NOMO-1 treated with DMSO at 0.1 percent for 48 hours (cell line): ENCODE results near the gene HYPK.

ENCODE experiments used
- DNase-seq: peaks from one replicate; lab custom pipeline; 2025; ENCODE audit not compliant: unreplicated experiment; lab: John Stamatoyannopoulos, UW

The HYPK gene, protein sequence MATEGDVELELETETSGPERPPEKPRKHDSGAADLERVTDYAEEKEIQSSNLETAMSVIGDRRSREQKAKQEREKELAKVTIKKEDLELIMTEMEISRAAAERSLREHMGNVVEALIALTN

DNA sequence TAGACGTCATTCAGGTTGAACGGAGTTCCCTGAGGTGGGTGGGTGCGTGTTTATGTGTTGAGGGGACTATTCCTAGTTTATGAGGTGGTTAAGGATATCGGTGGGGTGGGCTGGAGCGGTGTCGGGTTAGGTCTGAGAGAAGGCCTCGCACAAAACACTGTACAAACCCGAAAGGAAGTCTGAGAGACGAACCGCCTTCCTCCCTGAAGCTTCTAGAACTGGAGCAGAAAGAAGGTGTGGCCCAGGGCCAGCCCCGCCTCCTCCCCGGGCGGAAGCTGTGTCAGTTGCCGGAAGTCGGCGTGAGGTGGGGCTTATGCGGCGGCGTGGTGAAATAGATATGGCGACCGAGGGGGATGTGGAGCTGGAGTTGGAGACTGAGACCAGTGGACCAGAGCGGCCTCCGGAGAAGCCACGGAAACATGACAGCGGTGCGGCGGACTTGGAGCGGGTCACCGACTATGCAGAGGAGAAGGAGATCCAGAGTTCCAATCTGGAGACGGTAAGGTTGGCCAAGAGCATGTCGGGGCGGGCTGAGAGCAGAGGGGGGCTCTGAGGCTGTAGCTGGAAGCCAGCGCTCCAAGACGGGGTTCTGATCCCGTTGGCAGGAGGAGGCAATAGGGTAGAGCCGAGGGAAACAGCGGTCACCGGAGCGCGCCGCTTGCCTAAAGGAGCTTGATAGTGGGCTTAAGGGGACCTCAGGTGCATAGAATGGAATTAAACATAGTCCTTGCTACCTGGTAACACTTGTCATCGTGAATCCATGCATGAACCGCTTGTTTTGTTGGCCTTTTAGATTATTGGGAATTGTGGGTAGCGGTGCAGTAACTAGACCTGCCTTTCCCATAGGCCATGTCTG, at the start of gene HYPK:
Gene HYPK (plus strand): TSS at position 314 of the 856 bp plus-strand sequence. CDS start 24 bp downstream, at position 338.
- DNase-seq, result peak; percentile 85

DNA sequence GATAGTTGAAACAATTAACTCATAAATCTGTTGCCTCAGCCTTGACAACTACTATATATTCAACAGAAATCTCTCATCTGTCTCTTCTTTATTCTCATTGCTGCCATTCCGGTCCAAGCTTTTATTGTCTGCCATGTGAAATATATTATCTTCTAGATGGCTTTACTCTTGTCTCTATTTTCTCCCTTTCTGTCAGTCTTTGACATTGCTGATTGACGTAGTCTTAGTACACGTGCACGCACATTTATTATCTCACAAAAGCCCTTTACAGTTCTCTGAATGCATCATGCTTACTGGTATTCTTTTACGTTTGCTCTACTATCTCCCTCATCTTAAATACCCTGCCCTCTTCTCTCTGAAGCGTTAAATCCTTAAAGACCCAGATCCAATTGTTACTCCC, 48.5 kb upstream of the HYPK start:
- DNase-seq, result no peak

DNA sequence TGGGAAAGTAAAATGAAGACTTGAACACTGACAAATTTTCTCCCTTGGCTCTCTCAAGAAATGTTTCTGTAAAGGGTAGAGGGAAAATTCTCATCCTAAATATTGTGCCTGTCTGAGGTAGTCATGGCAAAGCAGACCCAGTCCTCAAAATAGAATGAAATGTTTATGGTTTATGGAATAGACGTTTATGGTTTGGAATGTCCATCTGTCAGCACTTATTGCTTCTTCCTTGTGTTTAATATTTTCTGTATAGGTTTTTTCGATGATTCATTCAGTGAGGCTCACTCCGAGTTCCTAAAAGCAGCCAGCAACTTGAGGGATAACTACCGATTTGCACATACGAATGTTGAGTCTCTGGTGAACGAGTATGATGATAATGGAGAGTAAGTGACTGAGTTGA, 37.6 kb upstream of the HYPK start:
- DNase-seq, result no peak

DNA sequence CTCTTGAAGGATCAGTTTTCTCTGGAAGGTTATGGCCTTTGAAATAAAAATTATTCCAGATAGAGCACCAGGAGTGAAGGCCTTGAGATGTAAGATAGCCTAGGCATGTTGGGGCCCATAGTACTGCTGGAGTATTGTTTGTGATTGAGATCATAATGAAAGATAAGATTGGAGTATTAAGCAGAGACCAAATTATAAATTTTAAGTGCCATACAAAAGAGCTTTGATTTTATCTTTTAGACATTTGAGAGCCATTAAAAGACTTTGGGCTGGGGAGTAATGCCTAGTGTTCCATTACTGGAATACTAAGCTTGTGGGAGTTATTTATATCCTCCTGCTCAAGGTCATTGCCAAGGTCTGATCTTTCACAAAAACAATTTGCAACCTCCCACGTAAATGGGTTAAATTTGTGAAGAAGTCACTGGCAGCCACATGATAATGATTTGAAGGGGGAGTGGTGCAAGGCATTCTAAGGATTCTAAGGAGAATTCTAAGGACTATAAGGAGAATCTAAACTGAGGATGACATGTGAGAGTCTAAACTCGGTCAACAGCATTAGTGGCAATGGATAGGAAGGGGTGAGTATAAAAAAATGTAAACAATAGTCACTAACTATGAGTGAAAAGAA, 36.5 kb upstream of the HYPK start:
- no peak for DNase-seq

DNA sequence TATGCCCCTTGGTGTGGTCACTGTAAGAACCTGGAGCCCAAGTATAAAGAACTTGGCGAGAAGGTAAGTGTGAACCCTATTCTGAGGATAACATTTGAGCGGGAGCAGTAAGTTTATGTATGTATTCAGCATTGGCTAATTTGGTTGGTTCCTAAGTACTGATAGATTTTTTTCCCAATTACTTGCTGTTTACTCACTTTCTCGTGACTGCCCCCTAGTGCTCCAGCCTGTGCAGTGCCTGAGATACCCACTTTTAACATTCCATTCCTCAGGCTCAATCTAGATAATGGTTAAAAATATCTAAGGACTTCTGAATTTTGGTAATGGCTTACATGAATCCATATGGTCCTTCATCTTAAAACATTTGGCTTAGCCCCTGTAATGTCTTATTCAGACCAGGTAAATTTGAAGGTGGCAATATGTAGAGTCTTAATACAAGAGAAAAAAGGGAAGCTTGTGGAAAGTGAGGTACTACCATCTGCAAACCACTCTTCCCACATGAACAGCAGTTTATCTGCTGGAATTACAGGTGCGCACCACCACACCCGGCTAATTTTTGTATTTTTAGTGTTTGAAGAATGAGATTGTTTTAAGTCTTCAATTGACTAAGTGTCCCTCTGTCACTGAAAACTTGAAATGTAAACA, 30.7 kb upstream of the HYPK start:
- DNase-seq, result peak; percentile 59

DNA sequence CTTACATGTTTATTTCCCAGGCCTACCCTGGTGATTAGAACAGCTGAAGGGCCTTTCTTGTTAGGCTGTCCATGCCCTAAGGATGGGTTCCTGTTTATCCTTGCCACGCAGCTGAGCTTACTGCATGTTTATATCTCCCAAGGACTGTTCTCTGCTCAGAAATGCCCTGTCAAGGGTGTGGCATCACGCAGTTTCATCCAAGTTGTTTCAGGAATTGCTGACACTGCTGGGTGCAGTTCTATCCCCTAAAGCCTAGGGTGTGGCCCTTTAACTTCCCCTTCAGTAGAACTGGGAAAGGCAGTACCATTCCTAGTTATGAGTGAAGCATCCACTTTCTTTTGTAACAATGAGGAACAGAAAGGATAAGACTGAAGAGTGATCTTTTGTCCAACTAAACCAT, 28.6 kb upstream of the HYPK start:
- DNase-seq, result no peak

DNA sequence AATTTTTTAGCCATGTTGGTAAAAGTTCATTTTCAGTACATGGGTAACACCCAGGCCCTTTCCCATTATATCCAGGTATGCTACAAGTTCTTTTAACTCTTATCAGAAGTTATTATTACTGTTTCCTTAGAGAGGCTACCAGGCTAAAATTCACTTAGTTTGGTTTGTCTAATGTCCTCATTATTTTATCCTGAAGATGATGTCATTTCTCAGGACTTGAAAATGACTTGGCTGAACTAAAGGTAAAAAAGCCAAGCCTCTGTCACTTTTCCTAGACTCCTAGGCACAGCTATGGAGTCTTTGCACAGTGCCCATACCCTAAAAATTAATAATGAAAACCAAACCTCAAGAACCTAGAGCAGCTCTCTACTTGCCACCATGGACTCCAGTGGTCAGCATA, 27.8 kb upstream of the HYPK start:
- no peak for DNase-seq

DNA sequence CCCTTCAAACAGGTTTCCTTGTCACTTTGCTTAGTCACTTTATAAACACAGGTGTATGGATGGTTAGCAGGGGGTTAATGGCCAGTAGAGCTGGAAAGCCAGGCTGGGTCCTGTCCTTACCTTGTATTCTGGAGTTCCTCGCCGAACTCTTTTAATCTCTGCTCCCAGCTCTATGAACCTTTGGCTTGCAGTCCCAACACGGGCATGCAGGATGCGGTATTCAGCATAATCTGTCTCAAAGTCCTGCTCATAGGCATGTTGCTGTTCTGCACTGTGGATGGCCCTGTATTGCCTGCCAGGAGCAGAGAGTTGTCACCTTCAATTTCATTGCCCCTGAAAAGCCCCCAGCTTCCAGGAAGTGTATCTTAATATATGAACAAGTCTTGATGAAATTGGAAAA, 26.3 kb upstream of the HYPK start:
- DNase-seq, result no peak

DNA sequence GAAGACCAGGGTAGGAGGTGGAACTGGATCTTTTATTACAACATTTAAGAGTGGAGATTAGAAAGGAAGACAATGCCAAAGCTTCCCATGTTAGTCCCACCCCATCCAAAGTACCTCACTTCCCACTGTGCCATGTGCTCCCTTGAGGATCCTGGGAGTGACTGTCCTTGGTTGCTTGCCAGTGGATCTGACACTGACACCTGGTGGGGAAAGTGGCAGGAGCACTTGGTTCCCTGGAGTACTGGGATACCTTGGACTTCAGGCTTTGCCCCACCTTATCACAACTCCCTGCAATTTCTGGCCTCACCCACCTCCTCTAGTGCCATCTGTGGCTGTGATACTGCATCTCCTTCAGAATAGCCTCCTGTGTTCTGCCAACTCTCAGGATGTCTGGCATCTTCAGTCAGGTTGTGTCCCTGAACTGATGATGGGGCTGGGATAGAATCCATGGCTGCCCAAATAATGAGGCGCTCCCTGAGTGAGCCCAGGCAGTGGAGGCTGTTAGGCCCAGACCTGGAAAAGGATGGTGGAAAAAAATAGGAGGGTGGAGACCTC, 24.9 kb upstream of the HYPK start:
- DNase-seq, result no peak

DNA sequence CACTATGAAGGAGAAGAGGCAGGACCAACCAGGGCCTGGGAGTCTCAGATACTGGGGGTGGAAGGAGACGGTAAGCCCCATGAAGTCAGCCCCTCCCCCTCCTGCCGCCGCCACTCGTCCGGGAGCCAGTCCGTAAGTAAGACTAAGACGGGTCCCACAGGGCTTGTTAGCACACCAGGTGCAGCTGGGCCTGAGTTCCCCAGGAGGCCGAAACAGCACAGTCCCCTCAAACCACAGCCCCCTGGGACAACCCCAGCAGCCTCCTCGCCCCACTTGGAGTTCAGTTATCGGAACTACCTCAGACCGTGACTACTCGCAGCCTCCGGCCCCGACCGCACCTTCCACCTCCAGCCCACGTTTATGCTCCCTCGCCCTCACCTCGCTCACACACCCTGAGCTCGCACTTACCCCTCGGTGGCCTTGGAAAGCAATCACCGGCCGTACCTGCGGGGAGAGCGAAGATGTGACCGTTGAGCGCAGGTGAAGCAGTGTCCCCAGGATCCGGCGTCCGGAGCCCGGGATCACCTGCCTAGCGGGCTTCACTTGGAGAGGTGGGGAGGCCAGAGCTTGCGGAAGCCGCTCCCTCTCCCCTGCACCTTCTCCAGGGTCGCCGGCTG, 24.2 kb upstream of the HYPK start:
- no peak for DNase-seq

DNA sequence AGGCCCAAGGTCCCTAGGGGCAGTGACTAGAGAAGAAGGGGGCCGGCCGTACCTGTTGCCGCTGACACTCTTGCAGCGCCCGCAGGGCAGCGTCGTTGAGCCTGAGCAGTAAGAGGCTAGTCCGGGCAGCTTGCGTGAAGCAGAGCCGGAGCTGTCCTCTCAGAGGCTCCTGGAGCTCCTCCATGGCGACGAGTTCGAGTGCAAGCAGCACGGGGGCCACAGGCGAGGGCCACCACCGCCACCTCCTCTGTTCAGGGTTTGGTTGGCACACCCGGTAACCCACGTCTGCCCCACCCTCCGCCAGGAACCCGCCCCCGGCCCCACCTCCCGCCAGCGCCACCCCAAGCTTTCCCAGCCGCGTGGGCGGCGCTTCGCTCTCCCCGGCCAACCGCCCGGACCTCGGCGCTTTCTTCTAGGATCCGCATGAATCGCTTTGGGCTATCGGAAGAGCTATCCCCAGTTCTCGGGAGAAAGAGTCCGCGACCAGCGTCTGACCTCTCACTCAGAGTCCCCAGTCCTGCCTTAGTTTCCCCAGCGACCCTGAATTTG, 23.6 kb upstream of the HYPK start, which contains the start of gene ELL3:
Gene ELL3 (minus strand): TSS at position 249 of the 549 bp plus-strand sequence. CDS start 65 bp downstream, at position 184.
- peak; percentile 74 for DNase-seq

DNA sequence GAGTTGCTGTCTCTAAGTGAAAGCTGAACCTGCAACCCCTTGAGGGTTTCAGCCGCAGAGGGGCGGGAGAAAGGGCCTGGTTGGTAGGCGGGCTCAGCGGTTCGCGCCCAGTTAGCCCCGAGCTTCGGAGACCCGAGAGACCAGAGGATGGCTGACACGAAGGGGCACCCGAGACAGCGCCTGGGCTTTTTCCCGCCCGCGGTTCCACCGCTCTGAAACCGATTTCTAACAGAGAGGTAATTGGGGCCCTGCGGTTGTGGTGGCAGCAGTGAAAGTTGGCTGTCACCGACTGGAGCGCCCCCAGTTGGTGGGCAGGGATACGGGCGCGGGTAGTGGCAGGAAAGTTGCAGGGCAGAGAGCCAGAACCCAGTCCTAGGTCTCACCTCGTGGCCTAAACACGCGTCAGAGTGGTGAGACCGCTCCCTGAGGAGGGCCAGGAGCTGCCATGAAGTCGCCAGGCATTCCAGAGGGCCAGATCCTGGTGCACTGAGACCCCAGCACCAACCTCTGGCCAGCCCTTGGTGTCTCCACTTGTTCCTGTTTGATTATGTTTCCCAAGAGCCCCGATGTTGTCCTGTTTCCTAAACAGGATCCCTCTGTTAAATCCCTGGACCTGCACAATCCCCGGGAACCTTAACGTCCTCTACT, 23.0 kb upstream of the HYPK start:
- peak; percentile 83 for DNase-seq

DNA sequence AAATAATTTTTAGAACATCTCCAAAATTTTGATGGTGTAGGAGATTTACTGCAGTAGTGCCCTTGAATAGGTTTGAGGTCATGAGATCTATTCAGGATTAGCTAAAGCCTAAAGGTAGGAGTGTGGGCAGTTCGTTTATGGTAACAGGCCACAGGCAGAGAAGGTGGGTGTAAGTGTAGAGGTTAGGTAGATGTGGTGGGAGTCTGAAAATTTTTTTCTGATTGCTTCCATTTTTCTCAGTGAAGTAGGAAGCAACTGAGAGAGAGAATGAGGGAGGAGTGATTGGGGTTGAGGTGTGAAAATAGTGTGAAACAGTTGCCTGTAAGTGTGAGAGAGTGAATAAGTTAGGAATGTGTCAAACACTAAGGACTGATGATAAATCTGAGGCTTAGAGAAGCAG, 21.4 kb upstream of the HYPK start:
- DNase-seq, result no peak

DNA sequence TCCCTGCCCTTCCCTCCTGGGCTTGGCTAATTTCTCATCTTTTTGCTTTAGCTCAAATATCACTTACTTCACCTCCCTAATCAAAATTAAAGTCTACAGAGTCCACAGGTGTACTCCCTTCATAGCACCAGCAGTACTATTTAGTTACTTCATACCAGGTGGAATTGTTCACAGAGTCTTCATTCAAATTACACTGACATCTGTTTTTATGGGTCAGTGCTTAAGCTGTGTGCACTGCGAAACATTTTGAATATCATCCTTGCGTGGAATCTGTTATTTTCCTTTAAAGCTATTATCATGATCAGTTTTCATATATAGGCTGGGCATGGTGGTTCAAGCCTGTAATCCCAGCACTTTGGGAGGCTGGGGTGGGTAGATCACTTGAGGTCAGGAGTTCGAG, 11.0 kb upstream of the HYPK start:
- DNase-seq, result no peak

DNA sequence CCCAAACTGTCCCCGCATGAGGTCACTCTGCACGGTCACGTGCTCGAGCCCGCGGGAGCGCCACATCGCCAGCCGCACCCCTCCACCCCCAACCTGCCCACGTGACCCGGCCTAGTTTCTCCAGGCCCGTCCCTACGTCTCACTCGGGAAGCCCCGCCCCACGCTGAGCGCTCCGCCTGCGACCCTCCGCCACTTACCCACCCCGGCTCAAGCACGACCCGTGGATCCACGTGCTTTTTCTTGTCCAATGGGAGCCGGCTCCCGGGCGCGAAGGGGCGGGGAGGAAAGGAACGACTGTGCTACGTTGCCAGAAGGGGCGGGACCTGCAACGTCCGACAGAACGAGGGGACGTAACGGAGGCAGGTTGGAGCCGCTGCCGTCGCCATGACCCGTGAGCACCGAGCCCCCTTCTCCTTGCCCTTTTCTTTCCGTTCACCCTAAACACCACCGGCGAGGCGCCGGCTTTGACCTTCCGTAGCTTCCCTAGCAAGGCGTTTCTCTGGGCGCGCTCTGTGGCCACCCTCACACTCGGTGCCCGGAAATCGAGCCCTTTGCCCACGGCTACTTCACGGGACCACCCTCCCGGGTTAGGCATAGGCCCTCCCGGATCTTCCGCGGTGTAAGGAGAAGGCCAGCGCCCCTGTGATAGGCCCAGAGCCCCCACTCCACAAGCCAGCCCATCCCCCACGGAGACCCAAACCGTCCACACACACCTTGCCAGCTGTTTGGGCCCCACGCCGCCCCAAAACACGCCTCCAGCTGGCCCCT, 8.2 kb upstream of the HYPK start, which contains the start of gene SERF2:
Gene SERF2 (plus strand): TSS at position 328 of the 768 bp plus-strand sequence. CDS start 57 bp downstream, at position 385.
- DNase-seq, result peak; percentile 98

DNA sequence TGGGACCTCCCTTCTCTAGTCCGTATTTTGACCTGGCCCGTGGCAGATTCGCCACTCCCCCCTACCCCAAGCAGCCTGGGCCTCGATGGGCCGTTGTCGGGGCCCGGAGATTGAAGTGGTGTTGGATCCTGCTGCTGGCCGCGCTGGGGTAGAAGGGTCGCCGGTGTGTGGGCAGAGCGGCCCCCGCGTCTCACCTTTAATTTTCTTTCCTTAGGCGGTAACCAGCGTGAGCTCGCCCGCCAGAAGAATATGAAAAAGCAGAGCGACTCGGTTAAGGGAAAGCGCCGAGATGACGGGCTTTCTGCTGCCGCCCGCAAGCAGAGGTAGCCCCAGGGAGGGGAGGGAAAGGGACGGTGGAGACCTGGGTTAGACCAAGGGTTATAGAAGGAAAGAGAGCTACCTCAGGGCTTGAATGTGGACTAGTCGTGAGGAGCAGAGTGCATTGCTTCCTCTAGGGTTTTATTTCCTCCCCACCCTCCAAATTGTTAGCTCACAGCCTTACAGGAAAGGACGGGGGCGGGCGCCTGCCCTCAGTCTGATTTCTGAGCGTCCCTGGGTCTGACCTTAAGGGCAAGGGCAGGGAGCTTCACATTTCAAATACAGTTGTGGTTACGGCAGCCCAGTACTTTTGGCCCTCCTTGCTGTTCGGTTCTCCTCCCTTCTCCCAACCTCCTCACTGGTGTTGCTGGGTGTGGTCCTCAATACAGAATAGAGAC, 7.5 kb upstream of the HYPK start:
- peak; percentile 24 for DNase-seq

DNA sequence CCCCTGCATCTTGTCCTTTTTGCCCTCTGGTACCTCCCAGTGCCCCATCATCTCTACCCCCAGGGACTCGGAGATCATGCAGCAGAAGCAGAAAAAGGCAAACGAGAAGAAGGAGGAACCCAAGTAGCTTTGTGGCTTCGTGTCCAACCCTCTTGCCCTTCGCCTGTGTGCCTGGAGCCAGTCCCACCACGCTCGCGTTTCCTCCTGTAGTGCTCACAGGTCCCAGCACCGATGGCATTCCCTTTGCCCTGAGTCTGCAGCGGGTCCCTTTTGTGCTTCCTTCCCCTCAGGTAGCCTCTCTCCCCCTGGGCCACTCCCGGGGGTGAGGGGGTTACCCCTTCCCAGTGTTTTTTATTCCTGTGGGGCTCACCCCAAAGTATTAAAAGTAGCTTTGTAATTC, 6.8 kb upstream of the HYPK start:
- no peak for DNase-seq

DNA sequence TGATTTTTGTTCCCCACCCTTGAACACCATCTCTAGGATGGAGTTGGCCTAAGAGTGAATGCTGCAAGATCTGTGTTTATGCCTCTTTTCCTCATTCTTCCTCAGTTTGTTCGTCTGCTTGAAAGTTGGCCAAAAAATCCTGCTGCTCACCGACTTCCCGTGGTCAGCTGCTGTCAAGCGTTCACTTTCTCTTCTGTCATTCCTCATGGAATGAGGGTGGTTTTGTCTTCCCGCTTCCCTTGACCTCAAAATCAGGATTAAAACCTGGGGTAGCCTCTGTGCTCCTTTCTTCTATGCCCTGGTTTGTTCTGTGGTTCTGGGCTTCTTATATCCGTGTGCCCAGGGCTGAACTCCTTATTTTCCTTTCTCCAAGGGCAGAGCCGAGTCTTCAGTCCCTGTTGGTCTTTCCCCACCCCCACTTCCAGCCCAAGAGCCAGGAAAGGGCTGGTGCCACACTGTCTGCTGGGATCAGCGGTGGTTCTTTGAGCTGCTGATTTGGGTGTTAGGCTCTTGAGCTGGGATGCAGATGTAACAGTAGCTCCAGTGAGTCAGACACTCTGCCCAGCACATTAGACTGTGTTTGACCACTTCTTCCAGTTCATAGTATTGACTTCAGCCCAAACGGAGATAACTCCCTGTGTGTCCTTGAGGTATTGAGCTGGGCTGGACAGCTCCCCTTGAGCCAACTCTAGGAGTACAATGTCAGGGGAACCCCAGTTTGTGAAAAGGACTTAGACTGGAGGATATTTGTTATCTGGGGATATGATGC, 5.9 kb upstream of the HYPK start:
- no peak for DNase-seq
